MG63 (cell line): Measurements from ENCODE around the gene ATRNL1. TPM values are rescaled to one million over a fixed set of nuclear protein-coding genes. Genes with fewer than 3 reads are reported as not detected.
"Not testable (repeated sequence)": the region's sequence is repeated elsewhere in the genome, so short reads cannot be mapped to it uniquely, and the experiment has no call there.

Source experiments
- DNase-seq: peaks from one replicate; pipeline ENCODE4 v3.0.0-alpha.2; 2020
- H3K27me3 ChIP-seq: fragments of 250-450 bp; sonication (Bioruptor Pico); 2 replicates; pipeline ENCODE4 v1.5.1; 2020; ENCODE audit warnings: mild to moderate bottlenecking, moderate library complexity
- H3K36me3 ChIP-seq: fragments of 250-450 bp; sonication (Bioruptor Pico); 2 replicates; pipeline ENCODE4 v1.5.1; 2020; ENCODE audit warnings: mild to moderate bottlenecking, moderate library complexity
- H3K4me3 ChIP-seq: fragments of 250-450 bp; sonication (Bioruptor Pico); 2 replicates; pipeline ENCODE4 v1.5.1; 2020; ENCODE audit warnings: mild to moderate bottlenecking, moderate library complexity
- H3K9me3 ChIP-seq: fragments of 250-450 bp; sonication (Bioruptor Pico); 2 replicates; pipeline ENCODE4 v1.5.1; 2020; ENCODE audit warnings: mild to moderate bottlenecking, moderate library complexity
- total RNA-seq: library from RNA; depleted of rRNA; stranded (reverse); fragments of >200 nt; shearing (Covaris generic); gene quantifications from 2 replicates; pipeline ENCODE4 v1.2.3, GENCODE V29; 2014; ENCODE audit warnings: low replicate concordance

ATRNL1 gene
- total RNA-seq, 1 experiment from 2014 or later: 1.7 TPM

DNA sequence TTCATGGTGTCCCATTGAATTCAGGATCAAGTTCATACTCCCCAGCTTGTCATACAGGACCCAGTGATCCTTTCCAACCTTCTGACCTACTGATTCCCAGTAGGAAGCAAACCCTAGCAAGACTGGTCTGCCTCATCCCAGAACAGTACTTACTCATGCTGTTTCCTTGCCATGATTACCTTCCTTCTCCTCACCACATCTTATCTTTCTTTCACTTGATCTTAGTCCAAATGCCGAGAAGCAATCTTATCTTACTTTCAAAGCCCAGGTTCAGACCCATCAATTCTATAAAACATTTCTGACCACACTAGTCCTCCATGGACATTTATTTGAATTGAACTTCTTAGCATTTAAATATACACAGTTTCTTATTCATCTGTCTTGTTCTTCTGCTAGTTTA lies 26.6 kb upstream of the ATRNL1 start:
- no peak for DNase-seq
- Histone ChIP-seq H3K36me3 (no peaks in the 10 kb centered on the region), H3K27me3 (peaks cover 13% of the 10 kb centered on the region; the same call in 1 of the 2 replicates), H3K9me3 (no peaks in the 10 kb centered on the region), H3K4me3 (no peak overlapping the region)

- DNase-seq: no peak
- Histone ChIP-seq H3K36me3 (no peaks in the 10 kb centered on the region), H3K4me3 (no peak overlapping the region), H3K9me3 (no peaks in the 10 kb centered on the region), H3K27me3 (no peaks in the 10 kb centered on the region)
Observed at GRCh38 chr10:115073796-115074195, 19.4 kb upstream of the ATRNL1 start.

DNA sequence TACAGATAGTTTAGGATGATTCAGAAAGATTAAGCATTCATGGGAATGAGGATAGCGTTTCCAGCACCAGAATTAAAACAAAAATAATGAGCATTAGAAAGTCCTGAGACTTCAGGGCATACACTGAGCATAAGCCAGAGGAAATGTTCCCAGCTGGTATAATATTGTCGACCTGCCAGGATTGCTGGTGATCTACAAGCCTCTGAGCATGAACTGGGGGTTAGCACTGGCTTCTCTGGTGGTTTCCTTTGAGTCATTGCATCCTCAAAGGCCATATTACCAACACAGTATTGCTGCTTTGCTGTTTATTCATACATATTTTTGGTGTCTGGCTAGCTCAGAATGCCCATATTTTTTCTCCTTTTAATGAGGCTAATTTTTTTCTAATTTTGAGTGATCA lies 10.7 kb upstream of the ATRNL1 start:
- Histone ChIP-seq H3K4me3 (no peak overlapping the region), H3K36me3 (no peaks in the 10 kb centered on the region), H3K9me3 (no peaks in the 10 kb centered on the region; the same call in 1 of the 2 replicates), H3K27me3 (no peaks in the 10 kb centered on the region)
- peak; percentile 74 for DNase-seq

DNA sequence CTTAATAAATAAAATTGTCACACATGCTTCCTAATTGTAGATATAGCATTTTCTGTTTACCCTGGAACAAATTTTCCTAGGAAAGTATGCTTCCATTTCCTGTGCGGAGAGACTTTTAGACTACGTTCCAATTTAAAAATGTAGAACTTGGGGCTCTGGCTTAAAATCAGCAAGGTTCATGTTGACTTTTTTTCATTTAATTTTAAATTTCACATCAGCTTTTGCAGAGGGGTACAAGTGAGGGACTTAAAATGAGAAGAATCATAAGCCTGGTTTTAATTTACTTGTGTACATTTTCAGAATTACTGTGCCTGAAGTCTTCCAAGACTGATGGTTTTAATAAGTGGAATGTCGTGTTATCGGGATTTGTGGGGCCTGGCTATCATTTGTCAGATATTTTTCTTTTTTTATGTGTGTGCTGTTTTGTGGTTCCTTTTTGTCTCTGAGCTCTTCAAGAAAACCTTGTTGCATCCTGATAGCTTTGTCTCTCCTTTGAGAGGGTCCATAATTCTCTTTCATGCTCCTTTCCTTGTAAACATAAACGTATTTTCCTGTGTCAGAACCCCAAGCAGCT lies 8.8 kb upstream of the ATRNL1 start:
- Histone ChIP-seq H3K36me3 (no peaks in the 10 kb centered on the region), H3K9me3 (no peaks in the 10 kb centered on the region; the same call in none of the 2 replicates), H3K27me3 (no peaks in the 10 kb centered on the region), H3K4me3 (no peak overlapping the region)
- DNase-seq: no peak

- Histone ChIP-seq H3K27me3 (peaks cover 30% of the 10 kb centered on the region), H3K36me3 (no peaks in the 10 kb centered on the region), H3K4me3 (no peak overlapping the region), H3K9me3 (no peaks in the 10 kb centered on the region; the same call in 1 of the 2 replicates)
- DNase-seq: no peak
Observed at GRCh38 chr10:115091161-115091560, 2.0 kb upstream of the ATRNL1 start.

GRCh38 chr10:115092258-115092554 lies 959 bp upstream of the ATRNL1 start:
- H3K4me3 ChIP-seq: peak overlapping the region; percentile 55
- no peak for DNase-seq
- no peaks in the 10 kb centered on the region for H3K36me3 ChIP-seq
- no peaks in the 10 kb centered on the region; the same call in 1 of the 2 replicates for H3K9me3 ChIP-seq
- peaks cover 32% of the 10 kb centered on the region for H3K27me3 ChIP-seq

DNA sequence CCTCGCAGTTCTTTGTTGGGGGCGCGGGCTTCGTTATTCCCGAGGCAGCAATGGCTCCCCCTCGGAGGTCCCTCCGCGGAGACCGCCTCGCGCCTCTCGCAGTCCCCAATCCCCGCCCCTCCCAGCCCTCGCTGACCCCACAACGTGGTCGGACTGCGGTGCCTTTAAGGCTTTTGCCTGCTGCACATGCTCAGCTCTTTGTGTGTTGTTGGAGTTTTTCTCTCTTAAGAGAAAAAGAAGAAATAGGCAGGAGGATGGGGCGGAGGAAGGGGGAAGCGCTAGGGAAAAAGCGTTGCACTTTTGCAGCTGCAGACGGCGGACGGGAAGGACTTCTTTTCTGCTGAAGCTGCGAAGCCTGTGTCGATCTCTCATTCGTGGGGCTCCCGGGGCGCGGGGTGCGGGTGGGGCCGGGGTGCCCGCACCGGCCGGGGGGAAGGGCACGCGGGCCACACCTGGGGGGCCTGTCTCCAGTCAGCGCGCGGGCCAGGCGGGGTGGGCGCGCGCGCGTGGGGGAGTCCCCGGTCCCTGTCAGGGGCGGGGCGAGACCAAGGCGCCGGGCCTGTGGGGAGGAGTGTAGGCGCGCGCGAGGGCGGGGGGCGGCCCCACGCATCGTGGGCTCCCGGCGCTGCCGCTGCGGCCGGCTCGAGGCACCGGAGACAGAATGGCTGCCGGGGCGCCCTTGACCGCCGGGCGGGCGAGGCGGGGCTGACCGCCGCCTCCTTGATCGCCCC lies 445 bp upstream of the ATRNL1 start:
- H3K4me3 ChIP-seq: peak overlapping the region; percentile 55
- H3K36me3 ChIP-seq: no peaks in the 10 kb centered on the region
- peak; percentile 32 for DNase-seq
- peaks cover 32% of the 10 kb centered on the region for H3K27me3 ChIP-seq
- H3K9me3 ChIP-seq: no peaks in the 10 kb centered on the region; the same call in 1 of the 2 replicates

DNA sequence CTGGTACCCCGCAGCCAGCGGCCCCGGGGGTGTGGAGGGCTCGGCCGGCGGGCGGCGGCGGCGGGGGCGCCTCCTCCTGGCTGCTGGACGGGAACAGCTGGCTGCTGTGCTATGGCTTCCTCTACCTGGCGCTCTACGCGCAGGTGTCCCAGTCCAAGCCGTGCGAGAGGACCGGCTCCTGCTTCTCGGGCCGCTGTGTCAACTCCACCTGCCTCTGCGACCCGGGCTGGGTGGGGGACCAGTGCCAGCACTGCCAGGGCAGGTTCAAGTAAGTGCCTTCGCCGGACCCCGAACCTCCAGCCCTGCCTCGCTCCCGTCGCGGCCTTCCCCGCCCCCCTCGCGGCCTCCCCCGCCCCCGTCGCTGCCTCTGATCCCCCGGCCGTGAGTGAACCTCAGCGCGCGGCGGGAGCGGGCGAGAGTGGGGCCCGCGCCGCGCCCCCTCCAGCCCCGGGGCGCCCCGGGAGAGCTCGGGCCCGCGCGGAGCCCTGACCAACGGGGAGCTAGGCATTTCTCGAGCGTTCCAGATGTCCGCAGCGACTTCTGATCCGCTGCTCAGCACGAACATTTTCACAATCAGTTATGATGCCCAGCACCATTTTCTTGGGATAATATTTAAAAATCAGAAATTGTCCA lies 727 bp downstream of the ATRNL1 start:
- H3K36me3 ChIP-seq: no peaks in the 10 kb centered on the region
- H3K9me3 ChIP-seq: no peaks in the 10 kb centered on the region; the same call in 1 of the 2 replicates
- DNase-seq: no peak
- peaks cover 34% of the 10 kb centered on the region for H3K27me3 ChIP-seq
- peak overlapping the region; percentile 55 for H3K4me3 ChIP-seq

GRCh38 chr10:115094416-115095140 lies 1.4 kb downstream of the ATRNL1 start:
- Histone ChIP-seq H3K36me3 (no peaks in the 10 kb centered on the region), H3K4me3 (no peak overlapping the region), H3K9me3 (no peaks in the 10 kb centered on the region), H3K27me3 (peaks cover 34% of the 10 kb centered on the region)
- DNase-seq: no peak

DNA sequence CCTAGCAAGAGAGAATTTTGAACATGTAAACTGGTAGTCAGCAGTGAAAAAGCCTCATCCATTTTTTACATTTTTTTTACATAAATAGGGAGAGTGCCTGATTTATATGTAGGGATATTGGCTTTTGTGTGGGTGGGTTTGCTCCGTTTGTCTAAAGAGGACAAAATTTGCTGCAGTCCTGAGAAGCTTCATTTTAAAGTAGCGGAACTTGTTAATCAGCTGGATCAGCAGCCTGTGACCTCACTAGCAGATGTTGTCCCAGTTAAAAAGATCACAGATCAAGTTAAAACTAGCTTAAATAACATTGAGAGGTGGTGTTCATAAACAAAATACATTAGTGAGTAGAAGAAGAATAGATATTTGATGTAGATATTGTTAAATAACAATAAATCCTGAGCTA lies 2.6 kb downstream of the ATRNL1 start:
- H3K36me3 ChIP-seq: no peaks in the 10 kb centered on the region
- no peak overlapping the region for H3K4me3 ChIP-seq
- H3K9me3 ChIP-seq: no peaks in the 10 kb centered on the region
- peaks cover 30% of the 10 kb centered on the region for H3K27me3 ChIP-seq
- DNase-seq: no peak

GRCh38 chr10:115103700-115104099 lies 10.5 kb downstream of the ATRNL1 start:
- Histone ChIP-seq H3K4me3 (no peak overlapping the region), H3K36me3 (no peaks in the 10 kb centered on the region), H3K27me3 (peaks cover 2% of the 10 kb centered on the region; the same call in 1 of the 2 replicates), H3K9me3 (peaks cover 15% of the 10 kb centered on the region)
- DNase-seq: no peak

GRCh38 chr10:115105411-115105810 lies 12.2 kb downstream of the ATRNL1 start:
- DNase-seq, H3K36me3 ChIP-seq, H3K27me3 ChIP-seq, H3K4me3 ChIP-seq: not testable (repeated sequence)
- peaks cover 15% of the 10 kb centered on the region for H3K9me3 ChIP-seq

DNA sequence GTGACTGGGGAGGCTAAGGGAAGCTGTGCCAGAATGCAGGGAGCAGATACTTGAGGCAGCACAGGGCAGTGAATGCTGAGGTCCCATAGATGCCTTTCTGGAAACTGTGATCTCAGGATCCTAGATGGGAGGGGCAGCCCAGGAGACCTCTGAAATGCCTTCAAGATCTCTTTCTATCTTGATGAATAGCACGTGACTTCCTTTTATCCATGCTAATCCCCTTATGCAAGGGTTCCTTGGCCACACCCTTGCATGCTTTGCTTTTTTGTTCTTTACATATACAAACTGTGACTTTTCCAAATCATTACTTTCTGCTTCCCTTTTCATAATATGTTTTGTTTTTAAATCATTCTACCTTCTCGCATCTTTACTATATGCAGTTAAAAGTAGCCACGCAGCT lies 14.7 kb downstream of the ATRNL1 start:
- DNase-seq: no peak
- Histone ChIP-seq H3K4me3 (no peak overlapping the region), H3K9me3 (peaks cover 15% of the 10 kb centered on the region)

DNA sequence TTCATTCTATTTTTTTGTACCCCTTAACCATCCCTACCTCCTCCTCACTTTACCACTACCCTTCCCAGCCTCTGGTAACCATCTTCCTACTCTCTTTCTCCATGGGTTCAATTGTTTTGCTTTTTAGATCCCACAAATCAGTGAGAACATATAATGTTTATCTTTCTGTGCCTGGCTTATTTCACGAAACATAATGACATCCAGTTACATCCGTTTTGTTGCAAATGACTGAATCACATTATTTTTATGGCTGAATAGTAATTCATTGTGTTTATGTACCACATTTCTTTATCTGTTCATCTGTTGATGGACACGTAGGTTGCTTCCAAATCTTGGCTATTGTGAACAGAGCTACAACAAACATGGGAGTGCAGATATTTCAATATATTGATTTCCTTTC lies 24.1 kb downstream of the ATRNL1 start:
- Histone ChIP-seq H3K27me3 (peaks cover 6% of the 10 kb centered on the region), H3K36me3 (no peaks in the 10 kb centered on the region), H3K4me3 (no peak overlapping the region), H3K9me3 (no peaks in the 10 kb centered on the region; the same call in 1 of the 2 replicates)
- no peak for DNase-seq

More for the DNA sequence above, 14.7 kb downstream of the ATRNL1 start:
- H3K36me3 ChIP-seq: no peaks in the 10 kb centered on the region
- H3K27me3 ChIP-seq: no peaks in the 10 kb centered on the region

- Histone ChIP-seq H3K36me3 (no peaks in the 10 kb centered on the region), H3K4me3 (no peak overlapping the region), H3K27me3 (peaks cover 6% of the 10 kb centered on the region), H3K9me3 (no peaks in the 10 kb centered on the region; the same call in 1 of the 2 replicates)
- DNase-seq: no peak
Observed at GRCh38 chr10:115118346-115118745, 25.2 kb downstream of the ATRNL1 start.

- H3K4me3 ChIP-seq: no peak overlapping the region
- H3K36me3 ChIP-seq: no peaks in the 10 kb centered on the region
- H3K27me3 ChIP-seq: no peaks in the 10 kb centered on the region
- H3K9me3 ChIP-seq: no peaks in the 10 kb centered on the region
- DNase-seq: no peak
Observed at GRCh38 chr10:115125505-115125904, 32.3 kb downstream of the ATRNL1 start.

DNA sequence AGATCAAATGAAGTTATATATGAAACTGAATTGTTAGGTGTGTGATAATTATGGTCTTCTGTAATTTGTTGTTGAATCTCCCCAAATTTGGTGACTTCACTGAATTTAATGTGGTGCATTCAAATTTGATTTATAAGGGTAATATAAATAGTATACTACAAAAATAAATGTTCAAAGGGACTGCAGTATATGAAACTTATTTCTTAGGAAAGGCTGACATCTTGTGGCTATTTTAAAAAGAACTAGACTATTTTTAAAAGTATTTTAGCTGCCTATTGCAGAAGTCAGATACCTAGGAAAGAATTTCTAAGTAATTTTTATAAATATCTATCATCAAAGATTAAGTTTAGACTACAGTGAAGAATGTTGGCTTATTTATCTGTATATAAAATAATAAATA lies 36.6 kb downstream of the ATRNL1 start:
- Histone ChIP-seq H3K9me3 (no peaks in the 10 kb centered on the region), H3K4me3 (no peak overlapping the region), H3K27me3 (no peaks in the 10 kb centered on the region), H3K36me3 (no peaks in the 10 kb centered on the region)
- DNase-seq: no peak
